Mammary epithelial cell (primary cell): ENCODE data around the gene GSAP.

Experiments used
- CTCF ChIP-seq, 2 donors: IDR thresholded peaks in 1 of 2; conservative IDR thresholded peaks in 1 of 2; 2 replicates each; pipeline ENCODE4 v1.5.1; 2011 to 2012; ENCODE audit warnings: inconsistent platforms in 2 of 2, low read length in 2 of 2, mild to moderate bottlenecking in 2 of 2, control low read depth in 1 of 2, low read depth in 1 of 2; ENCODE audit not compliant: insufficient read depth in 1 of 2; ENCODE audit errors: extremely low read depth in 1 of 2
- EZH2 ChIP-seq: IDR thresholded peaks from 2 replicates; pipeline ENCODE4 v1.6.1; 2012; ENCODE audit warnings: low read length, inconsistent platforms, borderline replicate concordance

- TF ChIP-seq CTCF (conservative IDR thresholded peaks at IDR 0.05 in 1 of 2, IDR thresholded peaks at IDR 0.05 in 1 of 2; ENCODE audit: extremely low read depth in 1 of 2, insufficient read depth in 1 of 2, low read depth in 1 of 2, low read length in 2 of 2): no peak
- TF ChIP-seq EZH2: no peak
Measured at GRCh38 chr7:77289387-77289786, 126.8 kb downstream of the GSAP start.
